Measurements from ENCODE around the gene OSGEPL1.
A peak's percentile ranks its signal among the peaks of the same experiment; 100 is the strongest.

OSGEPL1 gene

GRCh38 chr2:189762551-189763298 lies at the start of gene OSGEPL1:
TSS of gene OSGEPL1 (minus strand) at chr2:189762792. CDS start at chr2:189761640, 1,152 bp downstream.
- DNase-seq (ENCODE audit: low read depth), result peak; percentile 84
- TF ChIP-seq, protein P1, sequence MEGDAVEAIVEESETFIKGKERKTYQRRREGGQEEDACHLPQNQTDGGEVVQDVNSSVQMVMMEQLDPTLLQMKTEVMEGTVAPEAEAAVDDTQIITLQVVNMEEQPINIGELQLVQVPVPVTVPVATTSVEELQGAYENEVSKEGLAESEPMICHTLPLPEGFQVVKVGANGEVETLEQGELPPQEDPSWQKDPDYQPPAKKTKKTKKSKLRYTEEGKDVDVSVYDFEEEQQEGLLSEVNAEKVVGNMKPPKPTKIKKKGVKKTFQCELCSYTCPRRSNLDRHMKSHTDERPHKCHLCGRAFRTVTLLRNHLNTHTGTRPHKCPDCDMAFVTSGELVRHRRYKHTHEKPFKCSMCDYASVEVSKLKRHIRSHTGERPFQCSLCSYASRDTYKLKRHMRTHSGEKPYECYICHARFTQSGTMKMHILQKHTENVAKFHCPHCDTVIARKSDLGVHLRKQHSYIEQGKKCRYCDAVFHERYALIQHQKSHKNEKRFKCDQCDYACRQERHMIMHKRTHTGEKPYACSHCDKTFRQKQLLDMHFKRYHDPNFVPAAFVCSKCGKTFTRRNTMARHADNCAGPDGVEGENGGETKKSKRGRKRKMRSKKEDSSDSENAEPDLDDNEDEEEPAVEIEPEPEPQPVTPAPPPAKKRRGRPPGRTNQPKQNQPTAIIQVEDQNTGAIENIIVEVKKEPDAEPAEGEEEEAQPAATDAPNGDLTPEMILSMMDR (conservative IDR thresholded peaks at IDR 0.05; ENCODE audit: low read depth, low read length), result peak; percentile 70
- H3K4me3 ChIP-seq (ENCODE audit: low read length), result peak within 1 kb of the TSS; percentile 96

DNA sequence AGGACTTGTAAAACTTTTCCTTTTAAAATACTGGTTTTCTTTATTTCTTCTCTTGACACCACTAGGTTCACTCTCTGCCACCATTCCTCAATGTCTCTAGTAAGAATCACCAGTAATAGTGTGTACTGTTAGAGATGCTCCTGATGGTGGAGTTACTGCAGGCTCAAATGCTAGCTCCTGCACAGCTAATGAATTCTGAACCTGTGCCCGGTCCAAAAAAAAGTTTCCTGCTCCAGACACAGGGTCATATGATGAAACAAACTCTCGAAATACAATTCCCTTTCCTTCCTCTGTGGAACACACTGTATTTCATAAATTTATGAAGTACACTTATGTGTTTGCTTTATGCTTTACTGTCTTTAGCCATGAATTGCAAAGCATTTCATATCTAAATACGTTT lies 40.8 kb upstream of the OSGEPL1 start:
- DNase-seq (ENCODE audit: low read depth), result no peak
- no peak overlapping the region for H3K4me3 ChIP-seq (ENCODE audit: low read length)
- TF ChIP-seq, protein P1 (conservative IDR thresholded peaks at IDR 0.05; ENCODE audit: low read depth, low read length), result no peak

- TF ChIP-seq, protein P1 (conservative IDR thresholded peaks at IDR 0.05; ENCODE audit: low read depth, low read length), result no peak
- H3K4me3 ChIP-seq (ENCODE audit: low read length), result no peak overlapping the region
- DNase-seq (ENCODE audit: low read depth), result no peak
Observed at GRCh38 chr2:189802396-189802912, 39.9 kb upstream of the OSGEPL1 start.

DNA sequence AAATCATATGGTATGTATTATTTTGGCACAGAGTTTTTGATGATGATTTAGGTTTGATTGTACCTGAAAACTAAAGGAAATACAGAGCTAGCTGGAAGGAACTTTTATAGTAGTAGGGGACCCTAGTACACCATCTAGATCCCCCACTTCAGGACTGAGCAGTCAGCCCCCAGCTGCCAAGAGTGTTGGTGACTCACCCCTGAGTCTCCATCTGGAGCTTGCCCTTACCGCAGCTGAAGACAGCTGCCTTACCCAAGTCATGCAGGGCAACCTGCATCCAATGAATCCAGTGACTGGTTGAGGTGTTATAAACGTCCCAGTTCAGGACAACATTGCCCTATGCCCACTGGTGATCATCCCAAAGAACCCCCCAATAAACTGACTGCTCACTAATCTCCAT lies 36.9 kb upstream of the OSGEPL1 start:
- H3K4me3 ChIP-seq (ENCODE audit: low read length), result no peak overlapping the region
- DNase-seq (ENCODE audit: low read depth), result no peak
- TF ChIP-seq, protein P1 (conservative IDR thresholded peaks at IDR 0.05; ENCODE audit: low read depth, low read length), result no peak

DNA sequence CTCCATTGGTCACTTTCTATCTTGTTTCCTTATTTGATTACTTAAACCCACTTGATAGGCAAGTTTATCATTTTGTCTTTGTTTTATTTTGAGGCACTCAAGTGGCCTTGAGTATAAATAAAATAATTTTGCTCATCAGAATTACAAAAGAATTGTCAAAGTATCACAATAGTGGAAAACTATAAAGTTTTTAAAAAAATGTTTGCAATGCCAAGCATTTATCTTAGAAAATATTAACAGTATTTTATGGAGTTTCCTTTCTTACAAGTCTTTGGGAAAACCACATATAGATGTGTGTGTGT lies 36.4 kb upstream of the OSGEPL1 start:
- no peak for DNase-seq (ENCODE audit: low read depth)
- TF ChIP-seq, protein P1 (conservative IDR thresholded peaks at IDR 0.05; ENCODE audit: low read depth, low read length), result no peak
- no peak overlapping the region for H3K4me3 ChIP-seq (ENCODE audit: low read length)

DNA sequence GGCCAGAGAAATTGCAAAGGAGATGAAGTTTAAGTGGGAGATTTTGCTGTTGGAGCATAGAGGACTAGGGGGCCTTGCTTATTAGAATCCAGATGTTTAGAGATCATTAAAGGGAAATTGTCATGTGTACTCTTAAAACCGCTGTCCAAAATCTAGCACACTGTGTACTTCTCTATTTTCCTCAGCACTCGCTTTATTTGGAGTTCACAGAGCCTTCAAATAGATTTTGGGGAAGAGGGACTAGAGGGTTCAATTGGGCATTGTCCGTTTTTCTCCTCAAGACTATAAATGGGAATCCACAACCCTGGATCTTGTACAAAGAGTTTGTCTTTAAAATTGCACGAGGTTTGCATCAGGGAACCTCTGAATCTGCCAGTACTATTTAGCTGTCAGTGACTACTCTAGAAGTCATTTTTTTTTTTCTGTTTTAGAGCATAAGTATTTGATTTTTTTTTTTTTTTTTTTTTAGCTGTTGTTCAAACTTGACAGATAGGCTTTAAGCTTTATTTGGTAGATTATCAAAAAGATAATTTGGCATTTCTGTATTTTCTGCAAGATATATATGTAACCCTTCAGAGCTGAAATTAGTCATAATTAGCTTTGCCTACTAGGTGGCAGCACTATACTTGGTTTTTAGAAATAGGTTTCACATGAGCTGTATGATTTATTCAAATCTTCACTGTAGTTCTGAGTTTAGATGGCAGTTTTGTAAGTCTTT lies 35.9 kb upstream of the OSGEPL1 start:
- H3K4me3 ChIP-seq (ENCODE audit: low read length), result no peak overlapping the region
- TF ChIP-seq, protein P1 (conservative IDR thresholded peaks at IDR 0.05; ENCODE audit: low read depth, low read length), result peak; percentile 60
- no peak for DNase-seq (ENCODE audit: low read depth)

Data from retinal pigment epithelial cell (primary cell).